ENCODE measurements around the gene FUT3. TPM values are rescaled to one million over a fixed set of nuclear protein-coding genes. Genes with fewer than 3 reads are reported as not detected.
"Not testable (repeated sequence)": the region's sequence is repeated elsewhere in the genome, so short reads cannot be mapped to it uniquely, and the experiment has no call there.

Gene FUT3
- total RNA-seq, 2 experiments from 2014 or later: 0.61 to 0.85 TPM

DNA sequence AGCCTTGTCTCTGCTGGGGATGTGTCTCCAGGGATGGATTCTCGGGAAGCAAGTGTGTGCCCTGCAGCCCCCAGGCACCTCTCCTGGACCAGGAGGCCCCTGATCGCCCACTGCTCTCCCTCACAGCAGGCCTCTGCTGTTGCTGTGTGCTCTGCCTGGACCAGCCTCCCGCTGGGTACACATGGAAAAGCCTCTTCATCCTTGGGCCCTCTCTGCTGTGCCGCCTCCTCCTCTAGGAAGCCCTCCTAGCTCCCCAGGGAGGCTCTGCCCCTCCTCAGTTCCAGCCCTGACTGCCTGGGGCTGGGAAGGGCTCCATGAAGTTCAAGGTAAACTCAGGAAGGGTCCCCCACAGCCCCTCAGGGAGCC is 40.3 kb upstream of the FUT3 start:
- CTCF ChIA-PET: interaction anchor here (3.0 kb wide), 1 partner anchor 87 kb away, joined by 9 read pairs; no protein-coding TSS in a partner anchor
- no peak overlapping the region for H3K4me3 ChIP-seq (ENCODE audit: low read length)
- H3K36me3 Mint-ChIP-seq (ENCODE audit: low read depth): peaks cover 9% of the 10 kb centered on the region
- H3K4me3 Mint-ChIP-seq: no peak overlapping the region
- H3K4me1 Mint-ChIP-seq (ENCODE audit: low read depth): no peaks in the 10 kb centered on the region
- H3K9me3 ChIP-seq (ENCODE audit: control insufficient read depth in 1 of 2, insufficient read depth in 1 of 2, low read length in 2 of 2): peaks cover 0 to 7% of the 10 kb centered on the region in 2 experiments
- intact Hi-C loops (cut with DNase I, micrococcal nuclease): no loop called here
- H3K4me1 ChIP-seq (ENCODE audit: insufficient read depth, low read length): peaks cover 10% of the 10 kb centered on the region
- peaks cover 12% of the 10 kb centered on the region for H3K27me3 Mint-ChIP-seq
- POLR2A ChIA-PET: interaction anchor here (0.9 to 2.1 kb wide), 5 partner anchors 9 to 87 kb away, joined by 3 to 10 read pairs (median 5); partner anchors contain the start of genes NDUFA11 and VMAC
- ATAC-seq (ENCODE audit: poor library complexity): no peak
- TF ChIP-seq, protein P1, sequence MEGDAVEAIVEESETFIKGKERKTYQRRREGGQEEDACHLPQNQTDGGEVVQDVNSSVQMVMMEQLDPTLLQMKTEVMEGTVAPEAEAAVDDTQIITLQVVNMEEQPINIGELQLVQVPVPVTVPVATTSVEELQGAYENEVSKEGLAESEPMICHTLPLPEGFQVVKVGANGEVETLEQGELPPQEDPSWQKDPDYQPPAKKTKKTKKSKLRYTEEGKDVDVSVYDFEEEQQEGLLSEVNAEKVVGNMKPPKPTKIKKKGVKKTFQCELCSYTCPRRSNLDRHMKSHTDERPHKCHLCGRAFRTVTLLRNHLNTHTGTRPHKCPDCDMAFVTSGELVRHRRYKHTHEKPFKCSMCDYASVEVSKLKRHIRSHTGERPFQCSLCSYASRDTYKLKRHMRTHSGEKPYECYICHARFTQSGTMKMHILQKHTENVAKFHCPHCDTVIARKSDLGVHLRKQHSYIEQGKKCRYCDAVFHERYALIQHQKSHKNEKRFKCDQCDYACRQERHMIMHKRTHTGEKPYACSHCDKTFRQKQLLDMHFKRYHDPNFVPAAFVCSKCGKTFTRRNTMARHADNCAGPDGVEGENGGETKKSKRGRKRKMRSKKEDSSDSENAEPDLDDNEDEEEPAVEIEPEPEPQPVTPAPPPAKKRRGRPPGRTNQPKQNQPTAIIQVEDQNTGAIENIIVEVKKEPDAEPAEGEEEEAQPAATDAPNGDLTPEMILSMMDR (IDR thresholded peaks at IDR 0.05): no peak
- H3K36me3 ChIP-seq (ENCODE audit: insufficient read depth, low read length): peaks cover 21% of the 10 kb centered on the region
- H3K9me3 Mint-ChIP-seq: no peaks in the 10 kb centered on the region
- H3K27ac Mint-ChIP-seq: no peak overlapping the region
- DNase-seq: no peak
- no peaks in the 10 kb centered on the region for H3K27me3 ChIP-seq (ENCODE audit: control insufficient read depth in 1 of 2, insufficient read depth in 2 of 2, low read length in 2 of 2)
- H3K27ac ChIP-seq (ENCODE audit: low read depth in 1 of 2, low read length in 2 of 2): no peak overlapping the region

DNA sequence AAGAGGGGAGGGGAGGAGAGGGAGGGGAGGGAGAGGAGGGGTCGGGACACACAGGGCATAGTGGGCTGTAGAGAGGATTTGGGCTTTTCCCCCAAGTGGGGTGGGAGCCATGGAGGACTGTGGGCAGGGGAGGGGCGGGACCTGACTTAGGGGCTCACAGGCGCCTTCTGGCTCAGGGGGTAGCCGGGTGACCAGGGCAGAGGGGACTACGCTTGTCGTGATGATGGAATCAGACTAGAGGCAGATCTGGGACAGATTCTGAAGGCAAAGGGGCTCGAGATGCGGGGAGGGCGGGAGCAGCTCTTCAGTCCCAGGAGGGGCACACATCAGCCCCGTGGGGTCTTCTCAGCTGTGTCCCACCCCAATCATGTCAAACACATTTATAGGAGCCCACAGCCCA is 38.9 kb upstream of the FUT3 start:
- POLR2A ChIA-PET: interaction anchor here (1.7 kb wide), 1 partner anchor 14 kb away, joined by 9 read pairs; the partner anchor contains the start of genes NDUFA11 and VMAC
- Histone ChIP-seq H3K27ac (ENCODE audit: low read depth in 1 of 2, low read length in 2 of 2) (no peak overlapping the region), H3K9me3 (ENCODE audit: control insufficient read depth in 1 of 2, insufficient read depth in 1 of 2, low read length in 2 of 2) (peaks cover 0 to 7% of the 10 kb centered on the region in 2 experiments), H3K4me1 (ENCODE audit: insufficient read depth, low read length) (peaks cover 10% of the 10 kb centered on the region), H3K4me3 (ENCODE audit: low read length) (no peak overlapping the region), H3K27me3 (ENCODE audit: control insufficient read depth in 1 of 2, insufficient read depth in 2 of 2, low read length in 2 of 2) (no peaks in the 10 kb centered on the region), H3K36me3 (ENCODE audit: insufficient read depth, low read length) (peaks cover 10% of the 10 kb centered on the region)
- no peak for ATAC-seq (ENCODE audit: poor library complexity)
- no peaks in the 10 kb centered on the region for H3K4me1 Mint-ChIP-seq (ENCODE audit: low read depth)
- TF ChIP-seq, protein P1 (IDR thresholded peaks at IDR 0.05): no peak
- H3K4me3 Mint-ChIP-seq: no peak overlapping the region
- peaks cover under 1% of the 10 kb centered on the region for H3K36me3 Mint-ChIP-seq (ENCODE audit: low read depth)
- peaks cover 17% of the 10 kb centered on the region for H3K27me3 Mint-ChIP-seq
- intact Hi-C loops (cut with DNase I, micrococcal nuclease): no loop called here
- DNase-seq: peak in 1 of 14 experiments; percentile 11
- H3K27ac Mint-ChIP-seq: no peak overlapping the region
- no peaks in the 10 kb centered on the region for H3K9me3 Mint-ChIP-seq
- CTCF ChIA-PET: interaction anchor here (0.8 kb wide), 1 partner anchor 86 kb away, joined by 3 read pairs; no protein-coding TSS in a partner anchor

DNA sequence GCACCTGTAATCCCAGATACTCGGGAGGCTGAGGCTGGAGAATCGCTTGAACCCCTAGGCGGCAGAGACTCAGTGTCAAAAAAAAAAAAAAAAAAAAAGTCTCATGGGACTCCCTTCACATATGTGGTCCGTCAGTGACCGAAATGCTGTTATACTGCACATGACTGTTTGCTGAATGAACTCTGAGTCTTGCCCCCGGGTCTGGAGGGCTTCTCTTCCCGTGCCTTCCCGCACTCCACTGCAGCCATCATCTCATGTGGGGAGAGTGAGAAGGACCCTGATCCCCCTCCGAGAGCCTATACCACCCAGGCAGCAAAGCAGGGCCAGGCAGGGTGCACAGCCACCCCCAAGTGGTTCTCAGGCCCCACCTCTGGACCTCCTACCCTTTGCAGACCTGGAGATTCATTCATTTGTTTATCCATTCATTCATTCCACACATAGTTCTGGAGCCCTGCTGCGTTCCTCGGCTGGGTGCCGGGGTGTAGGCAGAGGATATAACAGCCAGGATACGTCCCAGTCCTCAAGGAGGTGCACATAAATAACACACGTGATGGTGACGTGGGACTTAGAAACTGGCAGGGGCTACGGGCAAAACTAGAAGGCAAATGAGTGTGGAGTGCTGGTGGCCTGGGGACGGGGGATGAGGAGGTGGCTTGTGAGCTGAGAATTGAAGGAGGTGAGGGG is 38.2 kb upstream of the FUT3 start:
- H3K4me1 ChIP-seq (ENCODE audit: insufficient read depth, low read length): peaks cover 10% of the 10 kb centered on the region
- H3K4me3 ChIP-seq (ENCODE audit: low read length): no peak overlapping the region
- H3K9me3 ChIP-seq (ENCODE audit: control insufficient read depth in 1 of 2, insufficient read depth in 1 of 2, low read length in 2 of 2): peaks cover 0 to 7% of the 10 kb centered on the region in 2 experiments
- ChIA-PET CTCF (interaction anchor here (0.8 kb wide), 1 partner anchor 85 kb away, joined by 3 read pairs; no protein-coding TSS in a partner anchor), POLR2A (interaction anchor here (1.7 kb wide), 1 partner anchor 15 kb away, joined by 9 read pairs; the partner anchor contains the start of genes NDUFA11 and VMAC)
- ATAC-seq (ENCODE audit: poor library complexity) (no peak), DNase-seq (no peak)
- no peaks in the 10 kb centered on the region for H3K27me3 ChIP-seq (ENCODE audit: control insufficient read depth in 1 of 2, insufficient read depth in 2 of 2, low read length in 2 of 2)
- no peak overlapping the region for H3K27ac Mint-ChIP-seq
- H3K9me3 Mint-ChIP-seq: no peaks in the 10 kb centered on the region
- H3K4me3 Mint-ChIP-seq: no peak overlapping the region
- H3K27ac ChIP-seq (ENCODE audit: low read depth in 1 of 2, low read length in 2 of 2): no peak overlapping the region
- intact Hi-C loops (cut with DNase I, micrococcal nuclease): no loop called here
- no peaks in the 10 kb centered on the region for H3K4me1 Mint-ChIP-seq (ENCODE audit: low read depth)
- H3K36me3 ChIP-seq (ENCODE audit: insufficient read depth, low read length): peaks cover 3% of the 10 kb centered on the region
- peaks cover 17% of the 10 kb centered on the region for H3K27me3 Mint-ChIP-seq
- no peaks in the 10 kb centered on the region for H3K36me3 Mint-ChIP-seq (ENCODE audit: low read depth)
- TF ChIP-seq, protein P1 (IDR thresholded peaks at IDR 0.05): no peak

GRCh38 chr19:5884065-5884811 is 33.0 kb upstream of the FUT3 start:
- H3K27me3 ChIP-seq (ENCODE audit: control insufficient read depth in 1 of 2, insufficient read depth in 2 of 2, low read length in 2 of 2): peaks cover 7 to 12% of the 10 kb centered on the region in 2 experiments
- H3K4me3 ChIP-seq (ENCODE audit: low read length); H3K4me1 Mint-ChIP-seq (ENCODE audit: low read depth); intact Hi-C loops (cut with DNase I, micrococcal nuclease); POLR2A ChIA-PET; CTCF ChIA-PET; H3K9me3 ChIP-seq (ENCODE audit: control insufficient read depth in 1 of 2, insufficient read depth in 1 of 2, low read length in 2 of 2); ATAC-seq (ENCODE audit: poor library complexity); H3K4me1 ChIP-seq (ENCODE audit: insufficient read depth, low read length); H3K9me3 Mint-ChIP-seq; H3K27ac ChIP-seq (ENCODE audit: low read depth in 1 of 2, low read length in 2 of 2); DNase-seq; H3K4me3 Mint-ChIP-seq; H3K27ac Mint-ChIP-seq; H3K36me3 ChIP-seq (ENCODE audit: insufficient read depth, low read length); H3K36me3 Mint-ChIP-seq (ENCODE audit: low read depth): not testable (repeated sequence)
- H3K27me3 Mint-ChIP-seq: peaks cover 16% of the 10 kb centered on the region

Measured in CD4-positive, alpha-beta T cell (primary cell).